GM18499 (cell line): ENCODE measurements around the gene BRD3OS.

Experiments
- ATAC-seq: cut with Tn5 transposase; IDR thresholded peaks from one replicate; pipeline ENCODE4 v1.9.1; 2021; ENCODE audit warnings: moderate number of reproducible peaks; ENCODE audit not compliant: insufficient read depth, unreplicated experiment

BRD3OS gene, protein sequence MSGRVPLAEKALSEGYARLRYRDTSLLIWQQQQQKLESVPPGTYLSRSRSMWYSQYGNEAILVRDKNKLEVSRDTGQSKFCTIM

DNA sequence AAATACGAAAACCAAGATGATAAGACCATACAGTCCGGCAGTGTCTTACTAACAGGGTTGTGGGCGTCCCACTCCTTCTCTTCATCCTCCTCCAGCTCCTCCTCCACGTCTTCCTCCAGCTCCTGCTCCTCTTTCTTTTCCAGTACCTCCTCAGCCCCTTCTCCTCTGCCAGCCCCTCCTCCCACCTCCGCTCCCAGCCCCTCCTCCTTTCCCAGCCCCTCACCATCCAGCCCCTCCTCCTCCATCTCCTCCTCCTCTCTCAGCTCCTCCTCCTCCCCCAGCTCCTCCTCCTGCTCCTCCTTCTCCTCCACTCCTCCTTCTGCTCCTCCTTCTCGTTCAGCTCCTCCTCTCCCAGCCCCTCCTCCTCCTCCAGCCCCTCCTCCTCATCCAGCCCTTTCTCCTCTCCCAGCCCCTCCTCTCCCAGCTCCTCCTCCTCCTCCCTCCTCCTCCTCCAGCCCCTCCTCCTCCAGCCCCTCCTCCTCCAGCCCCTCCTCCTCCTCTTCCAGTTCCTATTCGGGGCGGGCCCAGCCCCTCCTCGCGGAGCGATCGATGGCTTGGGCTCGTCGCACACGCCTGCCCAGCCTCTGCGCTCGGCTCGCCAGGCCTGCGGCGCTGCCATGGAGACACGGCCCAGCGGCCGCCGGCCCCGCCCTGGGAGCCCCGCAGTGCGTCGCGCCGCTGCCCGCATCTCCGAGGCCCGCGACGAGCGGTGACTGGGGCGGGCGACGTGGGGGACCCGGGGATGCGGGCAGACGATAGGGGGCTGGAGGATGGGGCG lies at the start of gene BRD3OS:
Gene BRD3OS, plus strand, starts transcription at position 654 of the 778 bp plus-strand sequence. CDS start 1,267 bp downstream, outside the sequence.
- no peak for ATAC-seq

GRCh38 chr9:133975511-133975910 lies 49.8 kb upstream of the BRD3OS start:
- ATAC-seq: no peak

DNA sequence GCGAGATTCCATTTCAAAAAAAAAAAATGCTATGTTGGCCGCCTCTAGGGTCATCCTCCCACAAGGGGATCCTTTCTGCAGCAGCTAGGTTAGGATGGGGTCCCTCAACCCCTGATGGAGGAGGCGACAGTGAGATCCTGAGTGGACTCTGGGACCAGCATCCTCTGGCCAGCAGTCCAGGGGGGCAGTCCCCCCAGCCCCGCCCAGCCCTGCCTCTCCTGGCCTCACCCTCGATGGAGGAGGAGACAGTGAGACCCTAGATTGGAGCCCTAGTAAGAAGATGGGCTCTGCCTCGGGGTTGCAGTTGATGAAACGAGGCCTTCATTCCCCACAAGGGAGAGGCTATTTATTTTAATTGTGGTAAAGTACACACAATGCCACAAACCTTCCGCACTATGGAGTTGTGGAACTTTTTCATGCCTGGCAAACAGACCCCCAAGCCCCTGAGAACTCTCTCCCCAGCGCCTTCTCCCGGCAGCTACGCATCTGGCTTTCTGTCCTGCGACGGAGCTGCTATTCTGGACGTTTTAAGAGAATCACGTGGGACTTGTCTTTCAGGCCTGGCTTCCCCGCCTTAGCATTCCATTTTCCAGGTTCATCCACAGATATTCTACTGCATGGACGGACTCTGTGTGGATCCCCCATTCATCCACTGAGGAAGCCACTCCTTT lies 49.0 kb upstream of the BRD3OS start:
- no peak for ATAC-seq

DNA sequence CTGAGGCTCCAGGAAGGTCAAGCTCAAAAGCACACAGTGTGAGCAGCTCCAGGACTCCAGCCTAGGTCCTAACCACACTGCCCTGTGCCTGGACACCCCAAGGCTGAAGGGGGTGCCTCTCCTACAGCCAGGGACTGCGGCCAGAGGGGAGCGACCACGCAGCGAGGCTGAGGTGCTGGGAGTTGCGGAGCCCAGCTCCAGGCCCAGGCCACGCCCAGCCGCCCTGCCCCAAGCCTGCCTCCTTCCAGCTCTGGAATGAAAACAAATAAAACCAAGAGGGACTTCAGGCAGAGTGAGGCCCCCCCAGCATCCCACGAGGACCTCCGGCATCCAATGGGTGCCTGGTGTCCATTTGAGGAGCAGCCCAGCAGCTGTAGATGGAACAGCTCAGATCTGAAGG lies 48.4 kb upstream of the BRD3OS start:
- ATAC-seq: no peak

- ATAC-seq: no peak
Observed at GRCh38 chr9:133977421-133978201, 47.7 kb upstream of the BRD3OS start.

GRCh38 chr9:133978226-133978898 lies 46.9 kb upstream of the BRD3OS start:
- no peak for ATAC-seq

DNA sequence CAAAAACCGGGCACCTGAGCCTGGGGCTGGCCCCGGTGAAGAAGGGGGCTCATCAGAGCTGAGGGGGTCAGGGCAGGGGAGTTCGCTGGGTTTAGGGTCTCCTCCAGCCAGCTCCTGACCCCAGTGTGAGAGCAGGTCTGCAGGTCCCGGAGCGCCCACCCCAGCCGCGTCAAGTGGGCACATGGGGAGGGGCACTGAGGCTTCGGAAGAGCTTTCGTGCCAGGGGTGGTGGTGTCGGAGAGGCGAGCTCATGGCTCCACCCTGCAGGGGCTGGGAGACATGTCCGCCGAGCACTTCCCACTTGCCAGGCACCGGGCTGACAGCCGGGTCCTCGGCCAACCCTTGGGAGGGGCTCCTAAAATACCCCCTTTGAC lies 46.4 kb upstream of the BRD3OS start:
- ATAC-seq: no peak

DNA sequence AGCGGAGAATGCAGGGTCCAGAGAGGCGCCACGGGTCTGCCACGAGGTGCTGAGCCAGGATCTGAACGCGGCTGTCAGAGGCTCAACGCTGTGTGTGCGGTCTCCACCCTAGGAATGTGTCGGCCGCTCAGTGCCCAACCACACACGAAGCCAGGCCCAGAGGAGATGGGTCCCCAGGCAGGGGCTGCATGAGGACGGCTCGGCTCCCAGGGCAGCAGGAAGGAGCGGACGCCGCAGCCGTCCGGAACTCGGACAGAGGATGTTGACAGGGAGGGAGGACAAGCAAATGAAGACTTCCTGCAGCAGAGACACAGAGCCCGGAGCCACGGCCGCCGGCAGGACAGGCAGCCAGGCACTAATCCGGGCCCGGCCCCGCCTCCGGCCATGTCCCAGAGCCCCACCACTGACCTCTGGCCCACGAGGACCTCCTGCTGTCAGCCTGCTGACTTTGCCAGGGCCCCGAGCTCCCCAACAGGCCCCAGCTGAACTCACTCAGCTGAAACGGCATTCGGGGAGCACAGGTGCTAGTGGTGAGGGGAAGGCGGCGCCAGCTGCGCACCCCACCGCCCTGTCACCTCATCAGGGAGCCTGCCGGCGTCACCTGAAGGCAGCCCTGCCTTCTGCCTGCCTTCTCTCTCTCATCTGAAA lies 45.9 kb upstream of the BRD3OS start:
- ATAC-seq: no peak

- ATAC-seq: no peak
Observed at GRCh38 chr9:133979921-133980863, 45.1 kb upstream of the BRD3OS start.

DNA sequence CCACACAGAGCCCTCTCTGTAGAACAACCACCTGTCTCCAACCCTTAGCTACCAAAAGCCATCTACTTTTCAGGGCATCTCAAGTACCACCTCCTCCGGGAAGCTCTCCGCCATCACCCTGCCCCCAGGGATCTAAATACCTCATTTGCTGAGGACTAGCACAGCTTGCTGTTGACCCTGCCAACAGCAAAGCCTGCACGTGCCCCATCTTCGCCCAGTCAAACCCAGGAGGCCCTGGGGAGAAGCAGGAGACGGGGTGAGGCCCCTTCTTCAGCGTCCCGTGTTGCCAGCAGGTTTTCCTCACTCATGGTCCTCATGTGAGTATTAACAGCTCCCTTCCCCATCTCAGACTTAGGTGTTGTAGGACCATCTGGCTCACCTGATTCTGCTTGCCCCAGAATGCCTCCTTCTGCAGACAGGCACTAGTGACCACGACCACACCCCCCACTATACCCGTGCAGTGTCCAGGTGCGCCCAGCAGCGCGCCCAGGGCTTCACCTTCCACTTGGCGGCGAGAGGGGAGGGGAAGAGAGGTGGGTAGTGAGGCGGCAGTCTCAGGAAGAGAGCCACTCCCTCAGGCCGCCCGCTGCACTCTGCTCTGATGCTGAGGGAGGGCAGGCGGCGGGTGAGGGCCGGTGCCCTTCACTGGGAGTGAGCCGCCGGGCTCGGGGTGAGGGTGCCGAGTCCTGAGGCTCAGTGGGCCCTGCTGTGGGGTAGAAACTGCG lies 44.3 kb upstream of the BRD3OS start:
- no peak for ATAC-seq

GRCh38 chr9:133981589-133981957 lies 43.7 kb upstream of the BRD3OS start:
- no peak for ATAC-seq

GRCh38 chr9:133981958-133982681 lies 43.2 kb upstream of the BRD3OS start:
- ATAC-seq: no peak

GRCh38 chr9:133982971-133983720 lies 42.1 kb upstream of the BRD3OS start:
- ATAC-seq: no peak

GRCh38 chr9:133986061-133986460 lies 39.2 kb upstream of the BRD3OS start:
- ATAC-seq: no peak

GRCh38 chr9:133986774-133987445 lies 38.4 kb upstream of the BRD3OS start:
- no peak for ATAC-seq

DNA sequence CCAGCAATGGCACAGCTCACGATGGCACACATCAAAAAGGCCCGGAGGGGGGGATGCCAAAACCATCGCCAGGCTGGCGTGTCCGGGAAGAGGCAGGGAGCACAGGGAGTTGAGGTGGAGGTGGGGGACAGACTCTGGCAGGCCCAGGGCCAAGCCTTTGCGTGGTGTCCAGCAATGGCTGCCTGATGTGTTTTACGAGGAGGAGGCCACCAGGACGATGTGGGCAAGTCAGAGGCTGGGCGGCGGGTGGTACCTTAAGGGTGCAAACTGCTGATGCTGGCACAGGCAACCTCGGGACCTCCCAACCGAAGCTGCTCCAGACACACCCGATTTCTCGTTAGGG lies 37.9 kb upstream of the BRD3OS start:
- no peak for ATAC-seq
